WERI-Rb-1 (cell line): Measurements from ENCODE around the gene RPS6KC1.

Experiments used
- DNase-seq: peaks from one replicate; pipeline ENCODE4 v3.0.0-alpha.2; 2020
- H3K27ac ChIP-seq: fragments of 250-450 bp; sonication (Bioruptor Pico); 2 replicates; pipeline ENCODE4 v1.5.1; 2020; ENCODE audit warnings: mild to moderate bottlenecking, moderate library complexity
- H3K27me3 ChIP-seq: fragments of 250-450 bp; sonication (Bioruptor Pico); 2 replicates; pipeline ENCODE4 v1.5.1; 2021; ENCODE audit warnings: mild to moderate bottlenecking, low read depth, moderate library complexity; ENCODE audit not compliant: insufficient read depth, severe bottlenecking
- H3K36me3 ChIP-seq: fragments of 250-450 bp; sonication (Bioruptor Pico); 2 replicates; pipeline ENCODE4 v1.5.1; 2020; ENCODE audit warnings: mild to moderate bottlenecking, moderate library complexity
- H3K4me3 ChIP-seq: 2 replicates; pipeline ENCODE4 v1.5.1; 2011; ENCODE audit warnings: low read depth, mild to moderate bottlenecking, control low read depth, low read length
- H3K9me3 ChIP-seq: fragments of 250-450 bp; sonication (Bioruptor Pico); 2 replicates; pipeline ENCODE4 v1.5.1; 2021; ENCODE audit warnings: mild to moderate bottlenecking, moderate library complexity; ENCODE audit not compliant: severe bottlenecking
- TF ChIP-seq, protein P1 (sequence below): IDR thresholded peaks from 2 replicates; pipeline ENCODE4 v1.5.1; 2011; ENCODE audit warnings: low read depth, mild to moderate bottlenecking, control low read depth, inconsistent platforms, low read length

RPS6KC1 gene

GRCh38 chr1:213247038-213247437 is 196.0 kb downstream of the RPS6KC1 start:
- no peaks in the 10 kb centered on the region for H3K36me3 ChIP-seq

GRCh38 chr1:213249395-213249794 is 198.4 kb downstream of the RPS6KC1 start:
- no peak for DNase-seq
- no peak overlapping the region for H3K4me3 ChIP-seq
- no peak overlapping the region for H3K27ac ChIP-seq
- H3K9me3 ChIP-seq = no peaks in the 10 kb centered on the region
- H3K27me3 ChIP-seq = no peaks in the 10 kb centered on the region
- TF ChIP-seq, protein P1, sequence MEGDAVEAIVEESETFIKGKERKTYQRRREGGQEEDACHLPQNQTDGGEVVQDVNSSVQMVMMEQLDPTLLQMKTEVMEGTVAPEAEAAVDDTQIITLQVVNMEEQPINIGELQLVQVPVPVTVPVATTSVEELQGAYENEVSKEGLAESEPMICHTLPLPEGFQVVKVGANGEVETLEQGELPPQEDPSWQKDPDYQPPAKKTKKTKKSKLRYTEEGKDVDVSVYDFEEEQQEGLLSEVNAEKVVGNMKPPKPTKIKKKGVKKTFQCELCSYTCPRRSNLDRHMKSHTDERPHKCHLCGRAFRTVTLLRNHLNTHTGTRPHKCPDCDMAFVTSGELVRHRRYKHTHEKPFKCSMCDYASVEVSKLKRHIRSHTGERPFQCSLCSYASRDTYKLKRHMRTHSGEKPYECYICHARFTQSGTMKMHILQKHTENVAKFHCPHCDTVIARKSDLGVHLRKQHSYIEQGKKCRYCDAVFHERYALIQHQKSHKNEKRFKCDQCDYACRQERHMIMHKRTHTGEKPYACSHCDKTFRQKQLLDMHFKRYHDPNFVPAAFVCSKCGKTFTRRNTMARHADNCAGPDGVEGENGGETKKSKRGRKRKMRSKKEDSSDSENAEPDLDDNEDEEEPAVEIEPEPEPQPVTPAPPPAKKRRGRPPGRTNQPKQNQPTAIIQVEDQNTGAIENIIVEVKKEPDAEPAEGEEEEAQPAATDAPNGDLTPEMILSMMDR = no peak
- H3K36me3 ChIP-seq = no peaks in the 10 kb centered on the region

More at GRCh38 chr1:213247038-213247437, 196.0 kb downstream of the RPS6KC1 start:
- H3K4me3 ChIP-seq = no peak overlapping the region
- H3K9me3 ChIP-seq = no peaks in the 10 kb centered on the region
- no peak for DNase-seq
- no peak overlapping the region for H3K27ac ChIP-seq
- H3K27me3 ChIP-seq = no peaks in the 10 kb centered on the region
- TF ChIP-seq, protein P1 = no peak

DNA sequence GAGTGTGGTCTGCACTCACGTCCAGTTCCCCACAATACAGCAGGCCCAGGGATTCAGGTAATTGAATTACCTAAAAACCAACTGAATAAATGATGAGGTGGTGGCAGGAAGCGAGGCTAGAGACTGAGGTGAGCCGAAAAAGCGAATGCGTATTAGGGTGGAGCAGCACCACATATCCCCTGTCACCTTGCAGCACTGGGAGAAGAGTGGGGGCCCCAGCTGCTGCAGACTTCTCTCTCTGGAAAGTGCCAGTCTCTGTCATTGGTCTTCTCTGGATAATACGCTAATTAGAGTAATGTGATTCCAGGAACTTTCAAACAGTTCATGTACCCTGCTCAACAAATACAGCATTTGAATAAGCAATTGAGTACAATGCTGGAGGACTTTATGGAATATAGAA is 199.0 kb downstream of the RPS6KC1 start:
- Histone ChIP-seq H3K27me3 (no peaks in the 10 kb centered on the region), H3K9me3 (no peaks in the 10 kb centered on the region), H3K4me3 (no peak overlapping the region), H3K27ac (no peak overlapping the region), H3K36me3 (no peaks in the 10 kb centered on the region)
- no peak for DNase-seq
- TF ChIP-seq, protein P1 = no peak

- no peaks in the 10 kb centered on the region for H3K9me3 ChIP-seq
- H3K27me3 ChIP-seq = no peaks in the 10 kb centered on the region
- TF ChIP-seq, protein P1 = no peak
- no peak overlapping the region for H3K27ac ChIP-seq
- H3K36me3 ChIP-seq = no peaks in the 10 kb centered on the region
- no peak for DNase-seq
- no peak overlapping the region for H3K4me3 ChIP-seq
These were observed 199.4 kb downstream of the RPS6KC1 start for GRCh38 chr1:213250446-213250845.

- TF ChIP-seq, protein P1 = no peak
- no peaks in the 10 kb centered on the region for H3K36me3 ChIP-seq
- no peaks in the 10 kb centered on the region for H3K27me3 ChIP-seq
These were observed 200.9 kb downstream of the RPS6KC1 start for GRCh38 chr1:213251972-213252371.

DNA sequence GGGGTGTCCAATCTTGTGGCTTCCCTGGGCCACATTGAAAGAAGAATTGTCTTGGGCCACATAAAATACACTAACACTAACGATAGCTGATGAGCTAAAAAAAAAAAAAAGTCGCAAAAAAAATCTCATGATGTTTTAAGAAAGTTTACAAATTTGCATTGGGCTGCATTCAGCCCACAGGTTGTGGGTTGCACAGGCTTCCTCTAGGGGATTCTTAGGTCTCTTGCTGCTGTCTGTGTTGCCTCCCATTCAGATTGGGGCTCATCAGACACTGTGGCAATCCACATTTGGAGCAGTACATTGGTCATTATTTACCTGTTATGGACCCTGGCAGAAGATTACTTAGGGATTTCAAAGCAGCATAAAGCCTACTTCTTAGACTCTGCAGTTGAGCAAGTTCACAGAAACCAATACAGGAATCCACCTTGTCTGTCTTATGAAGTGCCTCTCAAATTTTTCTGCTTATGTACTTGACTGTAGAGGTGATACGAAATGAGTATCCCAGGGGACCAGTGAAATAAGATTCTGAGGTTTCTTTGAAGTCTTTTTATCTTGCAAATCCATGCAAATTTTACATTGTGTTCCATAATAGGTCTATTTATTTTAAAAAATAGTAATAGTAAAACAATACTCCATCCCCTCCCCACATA is 205.5 kb downstream of the RPS6KC1 start:
- no peaks in the 10 kb centered on the region for H3K27me3 ChIP-seq
- H3K36me3 ChIP-seq = no peaks in the 10 kb centered on the region
- TF ChIP-seq, protein P1 = no peak
- H3K4me3 ChIP-seq = no peak overlapping the region
- no peak overlapping the region for H3K27ac ChIP-seq
- H3K9me3 ChIP-seq = no peaks in the 10 kb centered on the region
- DNase-seq = no peak

More at GRCh38 chr1:213251972-213252371, 200.9 kb downstream of the RPS6KC1 start:
- Histone ChIP-seq H3K27ac (no peak overlapping the region), H3K9me3 (no peaks in the 10 kb centered on the region), H3K4me3 (no peak overlapping the region)
- DNase-seq = no peak
